Measurements from ENCODE around the gene ZNF678. TPM values are rescaled to one million over a fixed set of nuclear protein-coding genes. Genes with fewer than 3 reads are reported as not detected.

ZNF678 gene
- total and polyA plus RNA-seq, 9 of the 15 experiments (the other 6 are each of a cell fraction or from before 2014, with no cell fraction given) = 3.0 to 16.8 (median 8.0) TPM

DNA sequence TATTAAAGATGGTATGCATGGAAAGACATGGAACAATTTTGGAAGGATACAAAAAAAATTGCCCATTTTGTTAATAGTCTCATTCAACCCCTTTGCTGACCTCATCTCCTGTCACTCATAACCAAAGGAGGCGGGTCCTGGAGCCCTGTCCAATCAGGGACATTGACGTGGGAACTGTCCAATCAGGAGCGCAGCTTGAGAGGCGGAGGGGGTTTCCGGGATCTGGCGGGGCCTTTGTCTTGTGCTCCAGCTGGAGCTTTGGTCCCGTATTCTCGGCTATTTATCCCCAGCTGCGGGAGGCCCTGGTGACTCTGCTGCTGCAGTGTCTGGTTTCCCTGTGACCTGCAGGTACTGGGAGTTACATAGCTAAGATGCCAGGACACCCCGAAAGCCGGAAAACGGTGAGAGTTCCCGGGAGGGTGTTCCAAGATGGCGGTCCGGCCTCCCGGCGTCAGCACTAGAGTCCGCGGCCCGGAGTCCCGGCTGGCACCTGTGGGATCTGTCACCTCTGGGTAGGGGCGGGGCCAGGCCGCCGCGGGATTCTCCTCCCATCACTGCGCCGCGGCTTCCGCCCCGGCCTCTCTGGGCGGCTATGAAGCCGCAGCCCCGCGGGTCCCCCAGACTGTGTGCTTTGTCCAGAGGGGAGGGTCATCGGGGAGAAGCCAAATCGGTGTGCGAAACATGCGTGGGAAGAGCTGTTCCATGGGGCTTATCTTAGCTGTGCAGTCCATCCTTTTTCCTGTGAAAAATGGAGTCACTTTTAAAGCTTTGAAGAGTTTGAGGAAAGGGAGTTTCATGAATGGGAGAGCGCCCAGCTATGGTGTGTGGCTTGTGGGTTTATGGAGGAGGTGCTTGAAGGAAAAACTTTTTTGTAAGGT lies at the start of gene ZNF678 (continued):
- TF ChIP-seq, protein P1, sequence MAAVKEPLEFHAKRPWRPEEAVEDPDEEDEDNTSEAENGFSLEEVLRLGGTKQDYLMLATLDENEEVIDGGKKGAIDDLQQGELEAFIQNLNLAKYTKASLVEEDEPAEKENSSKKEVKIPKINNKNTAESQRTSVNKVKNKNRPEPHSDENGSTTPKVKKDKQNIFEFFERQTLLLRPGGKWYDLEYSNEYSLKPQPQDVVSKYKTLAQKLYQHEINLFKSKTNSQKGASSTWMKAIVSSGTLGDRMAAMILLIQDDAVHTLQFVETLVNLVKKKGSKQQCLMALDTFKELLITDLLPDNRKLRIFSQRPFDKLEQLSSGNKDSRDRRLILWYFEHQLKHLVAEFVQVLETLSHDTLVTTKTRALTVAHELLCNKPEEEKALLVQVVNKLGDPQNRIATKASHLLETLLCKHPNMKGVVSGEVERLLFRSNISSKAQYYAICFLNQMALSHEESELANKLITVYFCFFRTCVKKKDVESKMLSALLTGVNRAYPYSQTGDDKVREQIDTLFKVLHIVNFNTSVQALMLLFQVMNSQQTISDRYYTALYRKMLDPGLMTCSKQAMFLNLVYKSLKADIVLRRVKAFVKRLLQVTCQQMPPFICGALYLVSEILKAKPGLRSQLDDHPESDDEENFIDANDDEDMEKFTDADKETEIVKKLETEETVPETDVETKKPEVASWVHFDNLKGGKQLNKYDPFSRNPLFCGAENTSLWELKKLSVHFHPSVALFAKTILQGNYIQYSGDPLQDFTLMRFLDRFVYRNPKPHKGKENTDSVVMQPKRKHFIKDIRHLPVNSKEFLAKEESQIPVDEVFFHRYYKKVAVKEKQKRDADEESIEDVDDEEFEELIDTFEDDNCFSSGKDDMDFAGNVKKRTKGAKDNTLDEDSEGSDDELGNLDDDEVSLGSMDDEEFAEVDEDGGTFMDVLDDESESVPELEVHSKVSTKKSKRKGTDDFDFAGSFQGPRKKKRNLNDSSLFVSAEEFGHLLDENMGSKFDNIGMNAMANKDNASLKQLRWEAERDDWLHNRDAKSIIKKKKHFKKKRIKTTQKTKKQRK (IDR thresholded peaks at IDR 0.05; ENCODE audit: borderline replicate concordance, low read depth, low read length) = no peak
- TF ChIP-seq SPI1 (IDR thresholded peaks at IDR 0.05; ENCODE audit: borderline replicate concordance, low read depth, low read length) (peak; percentile 24; the same call in 1 of the 2 replicates), DACH1 (IDR thresholded peaks at IDR 0.05; ENCODE audit: partially characterized antibody) (no peak), RFX7 (CRISPR knock-in tag; IDR thresholded peaks at IDR 0.05) (no peak), PHF8 (IDR thresholded peaks at IDR 0.05; ENCODE audit: borderline replicate concordance, low read length) (peak; percentile 85), ARID3B (CRISPR knock-in tag; IDR thresholded peaks at IDR 0.05; ENCODE audit: borderline replicate concordance) (no peak), LEF1 (IDR thresholded peaks at IDR 0.05) (peak; percentile 52; the same call in 1 of the 2 replicates), MBD2 (IDR thresholded peaks at IDR 0.05; ENCODE audit: borderline replicate concordance, low read depth) (peak; percentile 90), SMAD2 (IDR thresholded peaks at IDR 0.05; ENCODE audit: low read depth, low read length) (no peak), SRSF9 (IDR thresholded peaks at IDR 0.05; ENCODE audit: borderline replicate concordance, low read depth, low read length) (no peak), NR2C2 (CRISPR knock-in tag; IDR thresholded peaks at IDR 0.05) (no peak), NR2C2 (tag; IDR thresholded peaks at IDR 0.05) (peak; percentile 85), ZBTB17 (CRISPR knock-in tag; IDR thresholded peaks at IDR 0.05) (peak; percentile 82), ZKSCAN3 (CRISPR knock-in tag; IDR thresholded peaks at IDR 0.05) (no peak), ZNF507 (tag; conservative IDR thresholded peaks at IDR 0.05) (no peak), NFRKB (IDR thresholded peaks at IDR 0.05; ENCODE audit: low read depth) (peak; percentile 96; the same call in 1 of the 2 replicates), TSC22D4 (tag; IDR thresholded peaks at IDR 0.05) (no peak)
- TF ChIP-seq, protein P2, sequence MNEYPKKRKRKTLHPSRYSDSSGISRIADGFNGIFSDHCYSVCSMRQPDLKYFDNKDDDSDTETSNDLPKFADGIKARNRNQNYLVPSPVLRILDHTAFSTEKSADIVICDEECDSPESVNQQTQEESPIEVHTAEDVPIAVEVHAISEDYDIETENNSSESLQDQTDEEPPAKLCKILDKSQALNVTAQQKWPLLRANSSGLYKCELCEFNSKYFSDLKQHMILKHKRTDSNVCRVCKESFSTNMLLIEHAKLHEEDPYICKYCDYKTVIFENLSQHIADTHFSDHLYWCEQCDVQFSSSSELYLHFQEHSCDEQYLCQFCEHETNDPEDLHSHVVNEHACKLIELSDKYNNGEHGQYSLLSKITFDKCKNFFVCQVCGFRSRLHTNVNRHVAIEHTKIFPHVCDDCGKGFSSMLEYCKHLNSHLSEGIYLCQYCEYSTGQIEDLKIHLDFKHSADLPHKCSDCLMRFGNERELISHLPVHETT (CRISPR knock-in tag; conservative IDR thresholded peaks at IDR 0.05 in 1 of 2, IDR thresholded peaks at IDR 0.05 in 1 of 2) = peak in 1 of 2 experiments; percentile 64; a peak in 2 of 4 replicates
- TF ChIP-seq, protein P3, sequence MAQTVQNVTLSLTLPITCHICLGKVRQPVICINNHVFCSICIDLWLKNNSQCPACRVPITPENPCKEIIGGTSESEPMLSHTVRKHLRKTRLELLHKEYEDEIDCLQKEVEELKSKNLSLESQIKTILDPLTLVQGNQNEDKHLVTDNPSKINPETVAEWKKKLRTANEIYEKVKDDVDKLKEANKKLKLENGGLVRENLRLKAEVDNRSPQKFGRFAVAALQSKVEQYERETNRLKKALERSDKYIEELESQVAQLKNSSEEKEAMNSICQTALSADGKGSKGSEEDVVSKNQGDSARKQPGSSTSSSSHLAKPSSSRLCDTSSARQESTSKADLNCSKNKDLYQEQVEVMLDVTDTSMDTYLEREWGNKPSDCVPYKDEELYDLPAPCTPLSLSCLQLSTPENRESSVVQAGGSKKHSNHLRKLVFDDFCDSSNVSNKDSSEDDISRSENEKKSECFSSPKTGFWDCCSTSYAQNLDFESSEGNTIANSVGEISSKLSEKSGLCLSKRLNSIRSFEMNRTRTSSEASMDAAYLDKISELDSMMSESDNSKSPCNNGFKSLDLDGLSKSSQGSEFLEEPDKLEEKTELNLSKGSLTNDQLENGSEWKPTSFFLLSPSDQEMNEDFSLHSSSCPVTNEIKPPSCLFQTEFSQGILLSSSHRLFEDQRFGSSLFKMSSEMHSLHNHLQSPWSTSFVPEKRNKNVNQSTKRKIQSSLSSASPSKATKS (CRISPR knock-in tag; IDR thresholded peaks at IDR 0.05) = peak; percentile 4; the same call in 1 of the 2 replicates

Data from K562 (cell line).